NCI-H2029 (cell line): ENCODE data around the gene COL18A1.

ENCODE experiments used
- DNase-seq: peaks from one replicate; lab custom pipeline; 2025; lab: John Stamatoyannopoulos, UW

COL18A1 gene

DNA sequence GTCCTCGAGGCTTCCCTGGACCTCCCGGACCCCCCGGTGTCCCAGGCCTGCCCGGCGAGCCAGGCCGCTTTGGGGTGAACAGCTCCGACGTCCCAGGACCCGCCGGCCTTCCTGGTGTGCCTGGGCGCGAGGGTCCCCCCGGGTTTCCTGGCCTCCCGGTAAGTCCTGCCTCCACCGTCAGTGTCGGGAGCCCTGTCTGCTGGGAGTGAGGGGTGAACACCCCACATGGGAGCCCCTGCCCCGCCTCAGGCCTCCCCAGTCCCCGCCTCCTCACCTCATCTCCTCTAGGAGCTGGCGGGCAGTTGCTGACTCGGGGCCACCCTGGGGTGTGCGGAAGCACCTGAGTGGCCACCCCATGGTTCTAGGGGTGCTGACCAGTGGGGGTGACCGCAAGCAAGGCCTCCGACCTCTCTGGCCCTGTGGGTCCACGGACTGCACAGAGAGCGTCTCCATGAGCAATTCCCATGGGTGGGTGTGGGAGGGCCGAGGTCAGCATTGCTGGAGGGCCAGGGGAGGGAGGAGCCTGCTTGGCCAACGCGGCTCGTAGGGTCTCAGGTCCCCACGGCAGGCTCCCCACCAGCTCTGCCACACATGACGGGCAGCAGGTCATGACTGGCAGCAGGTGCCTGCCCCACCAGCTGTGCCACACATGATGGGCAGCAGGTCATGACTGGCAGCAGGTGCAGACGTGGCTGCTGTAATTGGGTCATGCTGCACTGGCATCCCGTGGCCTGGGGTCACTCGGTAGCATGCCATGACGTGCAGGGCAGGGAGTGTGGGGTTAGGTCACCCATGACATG lies 75.9 kb downstream of the COL18A1 start:
- no peak for DNase-seq

DNA sequence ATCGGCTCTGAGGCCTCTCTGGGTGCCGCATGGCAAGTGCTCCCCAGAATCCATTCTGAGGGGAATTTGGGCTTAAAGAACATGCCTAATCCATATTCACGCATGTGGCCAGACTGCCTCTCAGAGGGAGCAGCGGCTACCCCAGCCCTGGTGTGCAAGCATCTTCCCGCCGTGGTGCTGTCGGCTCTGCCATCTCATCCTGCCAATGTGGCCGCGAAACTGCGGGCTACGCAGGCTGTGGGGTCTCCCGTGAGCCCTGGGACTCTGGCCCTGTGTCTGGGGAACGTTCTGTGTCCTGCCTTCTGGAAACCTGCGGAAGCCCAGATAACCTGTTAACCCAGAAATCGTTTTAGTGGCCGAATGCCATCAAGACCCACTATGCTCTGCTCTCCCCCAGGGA lies 76.6 kb downstream of the COL18A1 start:
- DNase-seq = no peak

DNA sequence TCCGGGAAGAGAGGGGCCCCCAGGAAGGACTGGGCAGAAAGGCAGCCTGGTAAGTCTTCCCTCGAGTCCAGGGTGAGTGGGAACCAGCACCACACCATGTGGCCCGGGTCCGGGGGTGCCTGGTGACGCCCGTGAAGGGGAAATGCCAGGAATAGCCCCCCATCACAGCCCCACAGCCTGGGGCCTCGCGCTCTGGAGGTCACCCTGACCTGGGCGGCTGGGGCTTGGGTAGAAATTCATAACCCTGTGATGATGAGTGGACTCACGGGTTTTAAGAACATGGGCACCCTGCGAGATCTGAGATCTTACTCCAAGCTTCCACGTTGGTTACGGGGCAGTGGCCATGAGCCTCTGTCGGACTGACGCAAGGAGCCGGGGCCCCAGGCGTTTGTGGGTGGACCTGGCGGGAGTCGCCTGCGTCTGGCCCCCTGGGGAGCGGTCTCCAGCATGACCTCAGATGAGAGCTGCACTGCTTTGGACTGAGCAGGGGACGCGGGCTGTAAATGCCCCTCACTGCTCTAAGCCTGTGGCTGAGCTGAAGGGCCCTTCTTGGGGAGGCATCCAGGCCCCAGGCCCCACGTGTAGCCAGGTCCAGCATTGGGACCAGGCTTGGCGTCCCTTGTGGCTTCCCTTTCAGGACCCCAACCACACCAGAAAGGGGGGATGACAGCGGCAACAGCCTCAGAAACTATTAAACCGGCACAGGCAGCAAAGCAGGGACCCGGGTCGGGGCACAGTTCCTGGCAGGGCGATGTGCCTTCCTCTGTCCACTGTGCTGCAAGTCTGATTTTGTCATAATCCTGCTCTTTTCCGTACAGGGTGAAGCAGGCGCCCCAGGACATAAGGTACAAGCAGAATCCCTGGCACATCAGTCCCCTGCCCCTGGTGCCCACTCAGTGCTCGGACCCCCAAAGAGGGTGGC lies 77.3 kb downstream of the COL18A1 start:
- DNase-seq = no peak

DNA sequence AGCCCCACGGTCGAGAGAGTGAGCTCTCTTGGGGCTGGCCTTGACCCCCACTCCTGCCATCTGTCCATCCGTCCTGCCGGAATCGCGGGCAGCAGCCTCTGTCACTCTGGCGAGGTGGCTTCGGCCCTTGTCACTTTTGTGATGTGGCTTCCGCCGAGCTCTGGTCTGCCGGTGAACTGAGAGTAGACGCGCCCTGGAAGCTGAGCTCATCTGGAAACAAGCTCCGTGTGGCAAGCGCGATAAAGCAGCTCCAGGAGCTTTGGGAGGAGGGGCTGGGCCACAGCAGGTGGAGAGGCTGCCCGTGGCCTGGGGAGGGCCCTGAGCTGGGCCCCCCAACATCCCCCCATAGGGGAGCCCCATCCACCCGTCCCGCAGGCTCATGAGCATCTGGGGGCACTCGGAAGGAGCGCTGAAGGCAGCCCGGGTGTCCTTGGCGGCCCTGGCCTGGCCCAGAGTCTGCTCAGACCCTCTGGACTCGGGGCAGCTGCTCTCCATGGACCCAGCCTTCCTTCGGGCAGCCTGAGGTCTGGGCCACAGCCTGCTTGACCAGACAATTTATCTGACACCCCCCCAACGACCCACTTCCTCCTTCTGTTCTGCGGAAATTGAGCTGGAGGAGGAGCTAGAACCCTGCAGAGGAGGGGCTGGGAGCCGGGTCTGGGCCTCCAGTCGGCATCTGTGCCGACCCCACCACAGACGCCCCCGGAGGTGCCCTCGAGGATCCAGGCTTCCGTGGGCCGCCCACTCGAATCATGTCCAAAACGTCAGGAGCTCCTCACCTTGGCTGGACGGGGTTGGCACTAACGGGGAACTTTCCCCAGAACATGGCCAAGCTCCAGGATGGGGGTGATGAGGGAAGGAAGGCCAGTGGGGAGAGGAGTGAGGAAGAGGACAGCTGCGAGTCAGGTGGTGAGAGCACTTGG lies 78.2 kb downstream of the COL18A1 start:
- DNase-seq = no peak

DNA sequence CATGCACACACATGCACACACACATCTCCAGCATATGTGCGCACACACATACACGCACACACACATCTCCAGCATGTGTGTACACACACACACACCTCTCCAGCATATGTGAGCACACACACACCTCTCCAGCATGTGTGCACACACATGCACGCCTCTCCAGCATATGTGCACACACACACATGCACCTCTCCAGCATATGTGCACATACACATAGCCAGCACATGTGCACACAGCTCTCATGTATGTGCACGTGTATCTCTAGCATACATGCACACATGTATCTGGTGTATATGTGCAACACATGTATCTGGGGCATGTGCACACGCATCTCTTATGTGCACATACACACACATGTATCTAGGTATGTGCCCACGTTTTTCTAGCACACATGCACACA lies 79.4 kb downstream of the COL18A1 start:
- DNase-seq = no peak

DNA sequence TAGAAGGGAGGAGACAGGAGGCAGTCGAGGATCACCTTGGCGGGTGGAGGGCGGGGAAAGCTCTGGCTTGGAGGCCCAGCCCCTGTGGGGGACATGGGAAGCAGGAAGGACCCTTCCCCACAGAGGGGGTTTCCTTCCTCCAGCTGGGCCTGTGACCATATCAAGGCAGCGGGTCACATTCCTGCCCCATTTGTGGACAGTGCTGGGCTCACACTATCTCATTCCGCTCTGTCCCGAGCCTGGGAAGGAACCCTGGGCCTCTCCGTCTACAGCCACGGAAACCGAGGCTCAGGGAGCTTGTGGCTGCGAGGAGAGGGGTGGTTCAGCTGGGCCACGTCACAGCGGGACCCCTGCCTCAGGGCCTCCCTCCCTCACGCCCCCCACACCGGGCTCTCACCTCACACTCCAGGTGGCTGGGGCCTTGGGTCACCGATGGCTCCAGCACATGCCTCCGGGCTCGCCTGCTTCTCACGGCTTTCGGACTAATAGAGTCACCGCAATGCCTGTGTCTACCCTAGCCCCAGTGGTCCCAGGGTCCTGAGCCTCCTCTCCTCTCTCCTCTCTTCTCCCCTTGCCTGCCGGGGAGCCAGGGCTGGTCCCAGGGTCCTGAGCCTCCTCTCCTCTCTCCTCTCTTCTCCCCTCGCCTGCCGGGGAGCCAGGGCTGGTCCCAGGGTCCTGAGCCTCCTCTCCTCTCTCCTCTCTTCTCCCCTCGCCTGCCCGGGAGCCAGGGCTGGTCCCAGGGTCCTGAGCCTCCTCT lies 80.9 kb downstream of the COL18A1 start:
- DNase-seq = no peak

DNA sequence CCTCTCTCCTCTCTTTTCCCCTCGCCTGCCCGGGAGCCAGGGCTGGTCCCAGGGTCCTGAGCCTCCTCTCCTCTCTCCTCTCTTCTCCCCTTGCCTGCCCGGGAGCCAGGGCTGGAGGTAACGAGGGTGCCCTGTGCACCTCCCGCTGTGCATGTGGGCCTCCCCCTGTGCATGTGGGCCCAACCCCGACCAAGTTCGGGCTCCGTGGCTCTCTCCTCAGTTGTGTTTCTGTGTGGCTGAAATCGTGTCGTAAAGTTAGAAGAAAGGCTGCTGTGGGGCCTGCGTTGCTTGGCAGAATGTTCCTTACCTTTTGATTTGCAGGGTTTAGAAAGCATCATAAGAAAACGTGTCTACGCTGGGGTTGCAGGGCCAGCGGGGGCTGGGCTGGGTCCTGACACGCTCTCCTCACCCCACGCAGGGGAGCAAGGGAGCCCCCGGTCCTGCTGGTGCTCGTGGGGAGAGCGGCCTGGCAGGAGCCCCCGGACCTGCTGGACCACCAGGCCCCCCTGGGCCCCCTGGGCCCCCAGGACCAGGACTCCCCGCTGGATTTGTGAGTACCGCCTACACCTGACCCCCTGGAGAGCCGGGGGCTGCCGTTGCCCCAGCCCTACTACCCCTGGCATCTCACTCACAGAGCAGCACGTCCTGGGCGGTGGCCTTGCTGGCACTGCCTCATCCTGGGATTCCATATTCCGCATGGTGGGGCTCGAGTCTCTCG lies 81.6 kb downstream of the COL18A1 start:
- no peak for DNase-seq

DNA sequence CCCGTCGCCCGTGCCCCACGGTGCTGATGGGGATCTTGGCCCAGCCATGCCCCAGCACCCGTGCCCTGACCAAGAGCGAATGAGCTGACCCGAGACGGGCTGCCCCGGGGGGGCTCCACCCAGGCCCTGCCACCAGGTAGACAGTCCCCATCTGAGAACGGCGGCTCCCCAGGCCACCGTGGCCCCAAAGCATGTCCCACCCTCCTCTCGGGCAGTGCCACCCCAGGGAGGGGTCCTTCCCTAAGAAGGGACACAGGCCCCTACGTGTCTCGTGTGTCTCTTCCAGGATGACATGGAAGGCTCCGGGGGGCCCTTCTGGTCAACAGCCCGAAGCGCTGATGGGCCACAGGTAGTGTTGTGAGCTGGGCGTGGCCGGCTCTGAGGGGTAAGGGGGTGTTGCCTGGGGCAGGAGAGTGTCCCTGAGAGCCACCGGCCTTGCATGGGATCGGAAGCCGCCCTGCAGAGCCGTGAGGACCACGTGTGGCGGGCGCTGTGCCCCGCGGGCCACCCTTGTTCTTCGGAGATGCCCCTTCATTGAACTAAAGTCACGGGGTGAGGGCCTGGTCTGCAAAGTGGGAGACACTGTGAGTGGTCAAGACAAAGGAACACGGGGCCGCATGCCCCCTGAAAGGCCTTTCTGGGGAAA lies 82.3 kb downstream of the COL18A1 start:
- DNase-seq = no peak

DNA sequence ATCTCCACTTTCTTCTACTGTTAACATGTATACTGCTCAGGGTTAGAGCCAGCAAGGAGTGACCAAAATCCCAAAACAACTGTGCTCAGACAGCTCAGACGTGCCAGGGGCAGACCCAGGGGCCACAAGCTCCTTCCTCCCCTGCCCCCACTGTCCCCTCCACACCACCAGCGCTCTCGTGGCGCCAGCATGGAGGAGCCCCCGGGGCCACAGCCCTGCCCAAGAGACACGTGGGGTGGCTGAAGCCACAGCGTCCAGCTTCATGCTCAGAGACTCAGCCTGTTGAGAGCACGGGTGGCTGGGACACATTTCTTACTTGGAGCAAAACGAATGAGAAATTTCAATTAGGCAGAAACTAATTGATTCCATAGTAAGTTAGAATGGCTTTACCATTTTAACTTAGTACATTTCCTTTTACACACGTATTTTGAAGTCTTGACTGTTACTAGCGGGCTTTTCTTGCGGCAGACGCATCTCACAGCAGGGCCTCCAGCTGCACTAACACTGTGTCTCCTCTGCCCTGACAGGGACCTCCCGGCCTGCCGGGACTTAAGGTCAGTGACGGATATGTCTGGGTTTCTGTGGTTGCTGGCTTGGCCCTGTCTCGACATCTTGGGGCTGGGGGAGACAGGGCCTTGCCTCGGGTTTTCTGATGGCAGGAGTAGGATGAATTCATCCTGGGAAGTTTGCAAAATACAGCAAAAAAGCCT lies 83.1 kb downstream of the COL18A1 start:
- no peak for DNase-seq

DNA sequence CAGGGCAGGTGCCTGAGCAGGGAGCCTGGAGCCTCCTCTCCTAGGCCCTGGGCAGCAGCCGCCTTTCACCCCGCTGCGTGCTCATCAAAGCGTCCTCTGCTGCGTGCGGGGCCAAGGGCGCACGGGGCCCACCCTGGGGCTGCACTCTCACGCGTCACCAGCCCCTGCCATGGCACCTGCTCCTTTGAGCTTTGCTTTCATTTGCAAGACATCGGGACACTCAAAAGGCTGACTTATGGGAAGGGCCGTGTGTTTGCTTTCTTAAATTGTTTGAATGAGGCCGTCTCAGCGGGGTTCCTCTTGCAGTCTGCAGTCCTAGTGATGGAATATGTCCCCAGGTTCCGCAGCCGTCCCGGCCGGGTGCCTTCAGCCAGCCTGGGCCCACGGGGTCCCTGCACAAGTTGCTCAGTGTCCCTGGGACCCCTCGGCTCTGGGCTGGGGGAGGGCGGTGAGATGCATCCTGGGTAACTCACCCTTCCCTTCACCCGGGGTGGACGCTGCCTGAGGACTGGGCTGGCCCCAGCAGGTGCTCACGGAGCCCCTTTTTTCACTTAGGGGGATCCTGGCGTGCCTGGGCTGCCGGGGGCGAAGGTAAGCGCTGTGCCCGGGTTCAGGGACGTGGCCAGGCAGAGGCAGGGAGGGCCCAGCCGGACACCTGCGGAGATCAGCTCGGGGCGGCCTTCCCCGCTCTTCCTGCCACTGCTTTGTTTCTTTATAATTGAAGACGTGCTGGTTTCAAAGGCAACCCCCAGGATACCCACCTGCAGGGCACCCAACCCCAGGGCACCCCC lies 84.2 kb downstream of the COL18A1 start:
- DNase-seq = no peak

DNA sequence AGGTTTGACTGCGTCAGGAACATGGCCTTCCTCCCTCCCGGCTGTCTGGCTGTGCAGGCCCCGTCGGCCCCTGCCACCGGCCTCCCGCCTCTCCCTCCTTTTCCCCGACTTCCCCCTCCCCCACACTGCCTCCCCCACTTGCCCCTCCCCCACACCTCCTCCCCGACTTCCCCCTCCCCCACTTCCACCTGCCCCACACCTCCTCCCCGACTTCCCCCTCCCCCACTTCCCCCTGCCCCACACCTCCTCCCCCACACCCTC lies 84.7 kb downstream of the COL18A1 start:
- DNase-seq = no peak

DNA sequence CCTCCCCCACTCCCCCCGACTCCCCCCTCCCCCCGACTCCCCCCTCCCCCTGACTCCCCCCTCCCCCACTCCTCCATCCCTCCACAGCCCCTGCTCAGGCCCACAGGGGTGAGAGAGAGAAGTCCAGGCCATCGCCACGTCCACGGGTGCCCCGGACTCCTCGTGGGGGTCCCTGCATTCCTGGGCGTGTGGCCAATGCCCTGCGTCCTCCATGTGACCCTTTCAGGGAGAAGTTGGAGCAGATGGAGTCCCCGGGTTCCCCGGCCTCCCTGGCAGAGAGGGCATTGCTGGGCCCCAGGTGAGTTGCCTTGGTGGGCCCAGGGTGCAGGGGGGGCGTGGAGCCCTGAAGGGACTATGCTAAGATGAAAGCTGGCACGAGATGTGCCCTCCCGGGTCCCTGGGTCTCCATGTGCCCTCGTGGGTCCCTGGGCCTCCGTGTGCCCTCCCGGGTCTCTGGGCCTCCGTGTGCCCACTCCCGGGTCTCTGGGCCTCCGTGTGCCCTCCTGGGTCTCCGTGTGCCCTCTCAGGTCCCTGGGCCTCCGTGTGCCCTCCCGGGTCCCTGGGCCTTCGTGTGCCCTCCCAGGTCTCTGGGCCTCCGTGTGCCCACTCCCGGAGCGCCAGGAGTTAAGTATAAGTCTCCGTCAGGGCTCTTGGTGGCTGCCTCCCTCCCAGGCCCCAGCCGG lies 85.2 kb downstream of the COL18A1 start:
- no peak for DNase-seq

DNA sequence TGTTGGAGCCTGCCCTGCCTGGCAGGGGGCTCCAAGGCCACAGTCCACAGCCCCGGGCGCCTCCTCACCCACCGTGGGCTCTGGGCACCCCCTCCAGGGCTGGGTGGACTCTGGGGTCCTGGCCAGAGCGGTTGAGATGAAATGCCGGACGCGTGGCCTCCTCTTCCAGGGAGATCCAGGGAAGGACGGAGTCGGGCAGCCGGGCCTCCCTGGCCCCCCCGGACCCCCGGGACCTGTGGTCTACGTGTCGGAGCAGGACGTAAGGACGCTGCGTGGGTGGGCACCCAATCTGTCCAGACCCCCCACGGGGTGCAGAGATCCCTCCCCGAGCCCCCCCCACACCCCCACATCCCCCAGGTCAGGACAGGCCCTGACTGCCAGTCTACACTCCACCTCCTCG lies 86.1 kb downstream of the COL18A1 start:
- no peak for DNase-seq

DNA sequence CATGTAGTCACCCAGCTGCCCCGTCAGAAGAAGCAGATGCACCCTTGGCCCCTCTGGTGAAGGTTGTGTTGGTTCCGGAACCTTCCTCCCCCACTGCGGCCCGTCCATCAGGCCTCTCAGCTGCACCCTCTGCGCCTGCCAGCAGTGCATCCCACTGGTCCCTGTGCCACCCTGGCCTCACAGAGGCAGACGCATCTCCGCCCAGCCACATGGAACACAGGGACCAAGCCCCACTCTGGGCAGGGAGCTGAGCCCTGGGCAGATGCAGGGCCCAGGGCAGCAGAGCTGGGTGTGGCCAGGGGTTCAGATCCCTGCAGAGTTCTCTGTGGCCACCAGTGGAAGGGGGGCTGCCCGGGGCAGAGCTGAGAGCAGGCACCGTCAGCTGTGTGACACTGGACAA lies 86.7 kb downstream of the COL18A1 start:
- no peak for DNase-seq

DNA sequence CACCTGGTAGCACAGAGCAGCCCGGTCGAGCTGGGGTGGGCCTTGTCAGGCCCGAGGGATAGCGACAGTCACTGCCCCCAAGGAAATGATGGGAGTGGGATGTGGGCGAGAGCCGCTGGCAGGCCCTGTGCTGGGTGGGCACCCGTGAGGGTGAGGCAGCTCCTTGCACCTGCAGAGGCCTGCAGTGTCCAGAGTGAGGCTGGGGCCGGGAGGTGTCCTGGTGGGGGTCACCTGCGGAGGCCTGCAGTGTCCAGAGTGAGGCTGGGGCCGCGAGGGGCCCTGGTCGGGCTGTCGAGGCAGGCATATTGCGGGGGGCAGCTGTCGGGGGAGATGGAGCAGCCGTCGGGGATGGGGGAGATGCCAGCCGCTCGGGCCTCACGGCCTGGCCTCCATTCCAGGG lies 87.8 kb downstream of the COL18A1 start:
- DNase-seq = no peak

DNA sequence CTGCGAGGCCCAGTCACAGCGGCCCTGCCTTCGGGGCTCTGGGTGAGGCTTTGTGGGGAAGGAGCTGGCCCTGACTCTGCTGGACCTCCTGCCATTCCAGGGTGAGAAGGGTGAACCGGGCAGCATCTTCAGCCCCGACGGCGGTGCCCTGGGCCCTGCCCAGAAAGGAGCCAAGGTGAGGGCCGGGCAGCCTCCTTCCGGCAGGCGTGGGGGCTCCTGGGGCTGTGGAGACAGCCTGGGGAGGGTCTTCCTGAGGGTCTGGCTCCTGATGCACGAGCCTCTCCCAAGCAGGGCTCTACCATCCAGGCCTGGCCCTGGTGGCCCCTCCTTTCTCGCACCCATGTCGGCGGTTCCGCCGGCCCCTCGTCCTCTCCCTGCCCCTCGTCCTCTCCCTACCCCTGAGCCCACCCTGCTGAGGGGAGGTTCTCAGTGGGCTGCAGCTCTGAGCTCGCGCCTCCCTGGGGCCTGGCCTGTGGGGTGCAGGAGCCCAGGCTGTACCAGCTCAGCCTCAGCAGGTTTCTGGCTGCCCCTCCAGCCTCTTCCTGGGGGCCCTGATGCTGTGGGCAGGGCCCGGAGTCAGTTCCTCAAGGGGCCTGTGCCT lies 88.5 kb downstream of the COL18A1 start:
- DNase-seq = no peak

DNA sequence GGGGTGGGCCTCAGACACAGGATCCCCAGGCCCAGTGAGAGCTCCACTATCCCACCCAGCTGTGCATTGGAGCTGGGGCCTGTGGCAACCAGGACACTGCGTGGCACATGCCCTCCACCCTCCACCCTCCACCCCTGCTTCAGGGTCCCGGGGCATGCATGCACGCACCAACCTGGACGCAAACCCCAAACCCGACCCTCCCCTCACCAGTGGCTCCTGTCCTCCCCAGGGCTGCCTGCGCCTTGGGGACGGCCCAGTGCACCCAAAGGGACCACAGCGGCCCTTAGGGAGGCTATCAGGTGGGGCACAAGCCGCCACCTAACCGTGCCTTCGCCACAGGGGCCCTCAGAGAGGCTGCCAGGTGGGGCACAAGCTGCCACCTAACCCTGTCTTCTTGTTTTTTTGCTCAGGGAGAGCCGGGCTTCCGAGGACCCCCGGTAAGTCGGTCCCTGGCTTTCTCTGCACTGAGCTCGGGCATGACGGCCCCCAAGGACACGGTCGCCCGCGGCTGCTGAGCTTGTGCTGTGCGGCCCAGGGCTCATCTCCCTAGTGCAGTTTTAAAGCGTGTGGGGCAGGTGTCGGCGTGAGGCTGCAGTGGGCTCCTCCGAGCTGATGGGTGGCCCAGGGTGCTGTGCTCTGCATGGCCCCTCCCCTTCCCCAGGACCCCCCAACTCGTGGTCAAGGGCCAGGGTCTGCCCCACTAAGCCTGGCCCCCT lies 89.3 kb downstream of the COL18A1 start:
- DNase-seq = no peak
